GM12874 (cell line): ENCODE results near the gene VSNL1.

Source experiments
- TF ChIP-seq, protein P1 (sequence below): IDR thresholded peaks from 2 replicates; pipeline ENCODE4 v1.5.1; 2011; ENCODE audit warnings: low read depth, mild to moderate bottlenecking, control low read depth, low read length, moderate library complexity; ENCODE audit not compliant: insufficient read depth

The VSNL1 gene

DNA sequence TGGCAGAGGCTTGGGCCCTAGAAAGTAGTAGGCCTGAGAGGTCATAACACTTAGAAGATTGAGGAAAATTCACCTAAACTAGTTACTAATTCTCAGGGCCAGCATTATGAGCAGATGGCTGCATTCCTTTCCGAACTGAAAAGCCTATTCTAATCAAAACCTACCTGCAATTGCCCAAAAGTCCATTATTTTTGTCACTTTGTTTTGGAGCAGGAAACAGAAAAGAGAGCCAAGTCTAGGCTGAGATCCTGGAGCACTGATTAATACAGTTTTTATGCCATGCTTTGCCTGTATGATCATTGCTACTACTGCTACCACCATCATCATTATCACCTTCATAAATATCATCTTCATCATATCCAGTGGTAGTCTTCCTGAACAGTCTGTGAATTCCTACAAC, 14.7 kb downstream of the VSNL1 start:
- TF ChIP-seq, protein P1, sequence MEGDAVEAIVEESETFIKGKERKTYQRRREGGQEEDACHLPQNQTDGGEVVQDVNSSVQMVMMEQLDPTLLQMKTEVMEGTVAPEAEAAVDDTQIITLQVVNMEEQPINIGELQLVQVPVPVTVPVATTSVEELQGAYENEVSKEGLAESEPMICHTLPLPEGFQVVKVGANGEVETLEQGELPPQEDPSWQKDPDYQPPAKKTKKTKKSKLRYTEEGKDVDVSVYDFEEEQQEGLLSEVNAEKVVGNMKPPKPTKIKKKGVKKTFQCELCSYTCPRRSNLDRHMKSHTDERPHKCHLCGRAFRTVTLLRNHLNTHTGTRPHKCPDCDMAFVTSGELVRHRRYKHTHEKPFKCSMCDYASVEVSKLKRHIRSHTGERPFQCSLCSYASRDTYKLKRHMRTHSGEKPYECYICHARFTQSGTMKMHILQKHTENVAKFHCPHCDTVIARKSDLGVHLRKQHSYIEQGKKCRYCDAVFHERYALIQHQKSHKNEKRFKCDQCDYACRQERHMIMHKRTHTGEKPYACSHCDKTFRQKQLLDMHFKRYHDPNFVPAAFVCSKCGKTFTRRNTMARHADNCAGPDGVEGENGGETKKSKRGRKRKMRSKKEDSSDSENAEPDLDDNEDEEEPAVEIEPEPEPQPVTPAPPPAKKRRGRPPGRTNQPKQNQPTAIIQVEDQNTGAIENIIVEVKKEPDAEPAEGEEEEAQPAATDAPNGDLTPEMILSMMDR = no peak

DNA sequence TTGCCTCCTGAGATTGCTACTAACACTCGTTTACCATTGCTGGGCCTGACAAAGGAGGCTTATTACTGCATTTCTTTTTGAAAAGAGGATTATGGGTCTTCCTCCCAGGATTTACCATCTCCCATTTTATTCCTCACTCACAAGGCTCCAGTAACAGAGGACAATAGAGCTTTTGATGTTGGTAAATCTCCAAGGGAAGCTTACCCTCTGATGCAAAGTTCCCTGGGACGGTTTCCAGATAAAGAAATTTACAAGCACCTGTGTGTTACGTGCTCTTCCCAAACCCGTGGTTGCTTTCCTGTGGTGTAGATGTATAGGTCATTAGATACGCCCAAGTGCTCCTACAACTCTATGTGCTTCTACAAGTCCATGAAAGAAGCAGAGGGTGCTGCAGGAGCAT, 17.1 kb downstream of the VSNL1 start:
- TF ChIP-seq, protein P1 = no peak

DNA sequence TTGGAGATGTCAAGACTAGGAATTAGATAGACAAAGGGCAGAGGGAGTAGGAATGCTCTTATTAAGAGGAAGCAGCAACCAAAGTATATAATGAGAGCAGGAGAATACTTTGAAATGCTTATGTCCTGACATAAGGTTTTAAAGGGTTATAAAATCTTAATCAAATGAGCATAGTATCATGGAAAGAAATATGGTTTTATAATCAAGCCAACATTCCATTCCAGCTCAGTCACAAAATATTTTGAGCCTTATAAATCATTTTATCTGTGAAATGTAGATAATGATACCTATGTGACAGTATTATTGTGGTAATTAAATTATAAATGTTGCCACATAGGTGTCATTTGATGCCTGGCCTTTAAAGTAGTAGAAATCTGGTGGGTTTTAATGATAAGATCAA, 17.6 kb downstream of the VSNL1 start:
- TF ChIP-seq, protein P1 = no peak

DNA sequence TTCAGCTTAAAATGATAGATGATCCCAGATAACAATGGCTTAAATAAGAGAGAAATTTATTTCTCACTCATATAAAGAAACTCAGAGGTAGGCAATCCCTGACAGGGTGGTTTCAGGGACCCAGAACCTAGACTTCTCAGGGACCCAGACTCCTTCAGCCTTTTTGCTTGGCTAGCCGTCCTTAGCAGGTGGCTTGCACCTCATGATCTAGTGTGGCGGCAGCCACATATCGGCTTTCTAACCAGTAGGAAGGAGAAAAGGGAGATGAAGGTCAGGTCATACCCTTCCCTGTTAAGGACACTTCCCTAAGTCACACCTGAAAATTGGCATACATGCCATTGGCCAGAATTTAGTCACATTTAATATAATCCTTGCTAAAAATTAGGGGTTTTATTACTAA, 18.4 kb downstream of the VSNL1 start:
- TF ChIP-seq, protein P1 = no peak

DNA sequence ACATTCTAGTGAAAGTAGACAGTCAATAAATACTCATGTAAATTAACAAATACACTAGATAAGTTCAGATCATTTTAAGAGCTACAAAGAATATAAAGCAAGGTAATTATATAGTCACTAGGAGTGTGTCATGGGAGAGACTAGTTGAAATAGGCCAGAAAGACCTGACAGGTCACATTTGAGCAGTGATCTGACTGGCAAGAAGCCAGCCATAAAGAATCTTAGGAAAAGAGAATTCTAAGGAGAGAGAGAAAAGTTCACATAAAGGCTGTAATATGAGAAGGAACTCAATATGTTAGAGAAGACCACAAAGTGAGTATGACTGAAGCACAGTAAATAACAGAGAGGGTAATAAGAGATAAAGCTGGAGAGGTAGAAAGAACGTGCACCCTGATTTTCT, 31.2 kb downstream of the VSNL1 start:
- TF ChIP-seq, protein P1 = no peak

DNA sequence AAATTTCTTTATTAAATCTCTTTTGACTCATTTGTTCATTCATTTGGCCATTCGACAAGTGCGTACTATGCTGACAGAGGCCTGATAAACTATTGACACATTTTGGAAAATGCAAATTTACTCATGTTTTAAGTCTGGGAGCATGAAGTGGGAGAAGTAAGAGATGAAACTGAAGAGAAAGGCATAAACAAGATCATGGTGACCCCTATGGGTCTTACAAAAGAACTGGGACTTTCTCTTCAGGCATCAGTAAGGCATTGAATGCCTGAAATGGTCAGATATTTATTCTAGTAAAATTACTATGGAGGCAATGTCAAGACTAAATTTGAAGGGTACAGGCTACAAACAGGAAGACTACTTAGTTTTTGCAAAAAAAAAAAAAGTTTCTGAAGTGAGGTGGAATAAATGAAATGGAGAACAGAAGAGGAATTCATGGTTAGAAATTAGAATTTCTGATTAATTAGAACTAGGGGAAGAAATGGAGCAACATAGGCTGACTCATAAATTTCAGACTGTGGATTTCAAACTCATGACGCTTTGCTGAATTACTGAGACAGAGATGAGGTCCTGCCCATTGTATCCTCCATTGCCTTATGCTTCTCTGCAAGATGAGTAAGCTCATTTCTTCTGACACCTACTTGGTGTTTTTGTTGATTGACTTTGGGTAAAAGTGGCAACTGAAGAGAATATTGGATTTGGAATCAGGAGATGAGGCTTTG, 32.7 kb downstream of the VSNL1 start:
- TF ChIP-seq, protein P1 = no peak

DNA sequence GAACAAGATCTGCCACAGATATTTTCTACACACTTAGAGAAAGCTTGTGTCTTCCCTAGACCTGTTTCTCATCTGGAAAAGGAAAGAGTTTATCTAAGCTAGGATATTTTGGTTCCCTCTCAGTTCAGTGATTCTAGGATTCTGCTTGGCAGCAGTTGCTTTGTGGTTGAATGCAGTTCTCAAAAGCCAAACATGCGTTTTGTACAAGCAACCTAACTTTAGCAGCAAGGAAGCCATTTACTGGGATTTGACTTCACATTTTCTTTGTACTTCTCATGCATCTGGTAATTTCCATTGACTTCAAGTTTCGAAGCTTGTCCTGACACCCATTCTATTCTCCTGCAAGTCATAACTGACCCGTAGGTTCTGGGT, 33.3 kb downstream of the VSNL1 start:
- TF ChIP-seq, protein P1 = no peak
